GM21515 (cell line): Measurements from ENCODE around the gene RBP4.

ENCODE experiments used
- ATAC-seq: cut with Tn5 transposase; IDR thresholded peaks from one replicate; pipeline ENCODE4 v1.9.1; 2021; ENCODE audit not compliant: unreplicated experiment

The RBP4 gene

GRCh38 chr10:93596539-93596938, 4.5 kb downstream of the RBP4 start:
- ATAC-seq: no peak

GRCh38 chr10:93595378-93596161, 5.5 kb downstream of the RBP4 start:
- no peak for ATAC-seq

GRCh38 chr10:93594518-93594917, 6.5 kb downstream of the RBP4 start:
- ATAC-seq: no peak

- ATAC-seq: no peak
Observed at GRCh38 chr10:93593749-93594148, 7.3 kb downstream of the RBP4 start.

GRCh38 chr10:93593254-93593653, 7.8 kb downstream of the RBP4 start:
- ATAC-seq: no peak

- no peak for ATAC-seq
Observed at GRCh38 chr10:93591065-93591808, 9.8 kb downstream of the RBP4 start.

GRCh38 chr10:93590638-93591037, 10.4 kb downstream of the RBP4 start:
- no peak for ATAC-seq

- no peak for ATAC-seq
Observed at GRCh38 chr10:93589648-93590562, 11.1 kb downstream of the RBP4 start.

GRCh38 chr10:93584445-93584844, 16.6 kb downstream of the RBP4 start:
- ATAC-seq: no peak

- no peak for ATAC-seq
Observed at GRCh38 chr10:93580828-93581227, 20.2 kb downstream of the RBP4 start.

- no peak for ATAC-seq
Observed at GRCh38 chr10:93579985-93580711, 20.9 kb downstream of the RBP4 start.

- no peak for ATAC-seq
Observed at GRCh38 chr10:93579089-93579488, 21.9 kb downstream of the RBP4 start.

- no peak for ATAC-seq
Observed at GRCh38 chr10:93577565-93577964, 23.5 kb downstream of the RBP4 start.

- ATAC-seq: no peak
Observed at GRCh38 chr10:93576888-93577287, 24.1 kb downstream of the RBP4 start.

- no peak for ATAC-seq
Observed at GRCh38 chr10:93573924-93574323, 27.1 kb downstream of the RBP4 start.

- ATAC-seq: no peak
Observed at GRCh38 chr10:93573051-93573909, 27.8 kb downstream of the RBP4 start.

- ATAC-seq: no peak
Observed at GRCh38 chr10:93572606-93573005, 28.4 kb downstream of the RBP4 start.

- ATAC-seq: no peak
Observed at GRCh38 chr10:93570383-93570782, 30.7 kb downstream of the RBP4 start.

- no peak for ATAC-seq
Observed at GRCh38 chr10:93568105-93568390, 33.0 kb downstream of the RBP4 start.
